GM12892 (cell line): ENCODE measurements around the gene LRSAM1.

Experiments used
- DNase-seq: peaks from one replicate; pipeline ENCODE4 v3.0.0; 2011; ENCODE audit not compliant: insufficient read length
- FAIRE-seq: peaks from 2 replicates; lab custom pipeline; 2011; peaks lifted over from hg19 to GRCh38; lab: Jason Lieb, UNC
- POLR2A ChIP-seq: IDR thresholded peaks from 2 replicates; pipeline ENCODE4 v1.6.1; 2011; ENCODE audit warnings: low read depth, low read length, control low read depth
- POLR2AphosphoS5 ChIP-seq: IDR thresholded peaks from 2 replicates; pipeline ENCODE4 v1.6.1; 2011; ENCODE audit warnings: low read depth, low read length, control low read depth
- TAF1 ChIP-seq: IDR thresholded peaks from 2 replicates; pipeline ENCODE4 v1.6.1; 2011; ENCODE audit warnings: low read depth, mild to moderate bottlenecking, control low read depth, low read length, borderline replicate concordance

LRSAM1 gene

GRCh38 chr9:127535396-127535795 lies 84.1 kb downstream of the LRSAM1 start:
- TF ChIP-seq POLR2A (no peak), TAF1 (no peak), POLR2AphosphoS5 (no peak)
- no peak for DNase-seq
- no peak for FAIRE-seq

GRCh38 chr9:127535834-127536233 lies 84.5 kb downstream of the LRSAM1 start:
- no peak for TF ChIP-seq TAF1
- TF ChIP-seq POLR2AphosphoS5 = no peak
- no peak for TF ChIP-seq POLR2A
- DNase-seq = no peak
- no peak for FAIRE-seq

GRCh38 chr9:127536499-127536898 lies 85.2 kb downstream of the LRSAM1 start:
- FAIRE-seq (no peak), DNase-seq (no peak)

GRCh38 chr9:127537014-127537413 lies 85.7 kb downstream of the LRSAM1 start:
- FAIRE-seq (no peak), DNase-seq (no peak)
- TF ChIP-seq POLR2AphosphoS5 (no peak), POLR2A (no peak), TAF1 (no peak)

More at GRCh38 chr9:127536499-127536898, 85.2 kb downstream of the LRSAM1 start:
- TF ChIP-seq TAF1 (no peak), POLR2AphosphoS5 (no peak), POLR2A (no peak)

- DNase-seq = no peak
- no peak for FAIRE-seq
- TF ChIP-seq POLR2A (no peak), TAF1 (no peak), POLR2AphosphoS5 (no peak)
These were observed 86.5 kb downstream of the LRSAM1 start for GRCh38 chr9:127537792-127538191.

- DNase-seq = no peak
- no peak for TF ChIP-seq POLR2A
- no peak for TF ChIP-seq POLR2AphosphoS5
- no peak for TF ChIP-seq TAF1
- no peak for FAIRE-seq
These were observed 87.5 kb downstream of the LRSAM1 start for GRCh38 chr9:127538849-127539258.

- FAIRE-seq (no peak), DNase-seq (no peak)
- no peak for TF ChIP-seq POLR2AphosphoS5
- TF ChIP-seq POLR2A = no peak
- no peak for TF ChIP-seq TAF1
These were observed 88.1 kb downstream of the LRSAM1 start for GRCh38 chr9:127539259-127539981.

- no peak for TF ChIP-seq TAF1
- TF ChIP-seq POLR2A = no peak
- no peak for TF ChIP-seq POLR2AphosphoS5
- FAIRE-seq (no peak), DNase-seq (no peak)
These were observed 88.8 kb downstream of the LRSAM1 start for GRCh38 chr9:127539982-127540663.

- DNase-seq = no peak
- TF ChIP-seq POLR2A (no peak), POLR2AphosphoS5 (no peak), TAF1 (no peak)
- no peak for FAIRE-seq
These were observed 89.3 kb downstream of the LRSAM1 start for GRCh38 chr9:127540664-127541041.

- TF ChIP-seq POLR2AphosphoS5 (no peak), TAF1 (no peak), POLR2A (no peak)
- FAIRE-seq (no peak), DNase-seq (no peak)
These were observed 89.9 kb downstream of the LRSAM1 start for GRCh38 chr9:127541176-127541575.

GRCh38 chr9:127541865-127542264 lies 90.6 kb downstream of the LRSAM1 start:
- FAIRE-seq (no peak), DNase-seq (no peak)
- TF ChIP-seq POLR2A (no peak), POLR2AphosphoS5 (no peak), TAF1 (no peak)

GRCh38 chr9:127543221-127543620 lies 91.9 kb downstream of the LRSAM1 start:
- DNase-seq = no peak
- no peak for FAIRE-seq
- no peak for TF ChIP-seq POLR2A
- no peak for TF ChIP-seq POLR2AphosphoS5
- TF ChIP-seq TAF1 = no peak
